Loucy (cell line): Measurements from ENCODE around the gene CD37.

Experiments used
- H2AFZ ChIP-seq: fragments of 200-600 bp; sonication (generic); 2 replicates; pipeline ENCODE4 v1.6.0; 2016; ENCODE audit warnings: antibody characterized with exemption, mild to moderate bottlenecking, low read length, moderate library complexity
- H3F3A ChIP-seq: fragments of 200-600 bp; 2 replicates; pipeline ENCODE4 v1.6.0; 2016; ENCODE audit warnings: antibody characterized with exemption, low read depth, mild to moderate bottlenecking
- H3K27me3 ChIP-seq: fragments of 200-600 bp; sonication (generic); 2 replicates; pipeline ENCODE4 v1.6.1; 2014; ENCODE audit warnings: low read length, mild to moderate bottlenecking; ENCODE audit not compliant: insufficient read depth, poor library complexity, severe bottlenecking
- H3K36me3 ChIP-seq: fragments of 200-600 bp; sonication (generic); 2 replicates; pipeline ENCODE4 v1.6.1; 2016; ENCODE audit warnings: low read length; ENCODE audit not compliant: insufficient read depth
- H3K4me1 ChIP-seq: fragments of 200-600 bp; sonication (generic); 2 replicates; pipeline ENCODE4 v1.5.1; 2014; ENCODE audit warnings: low read length, mild to moderate bottlenecking; ENCODE audit not compliant: insufficient read depth, poor library complexity, severe bottlenecking
- H3K4me2 ChIP-seq: fragments of 200-600 bp; sonication (generic); 2 replicates; pipeline ENCODE4 v1.6.0; 2014; ENCODE audit warnings: antibody characterized with exemption, low read length, low read depth, mild to moderate bottlenecking; ENCODE audit not compliant: poor library complexity, severe bottlenecking
- H3K4me3 ChIP-seq: fragments of 200-600 bp; sonication (generic); 2 replicates; pipeline ENCODE4 v1.5.1; 2014; ENCODE audit warnings: low read length, mild to moderate bottlenecking, mixed read lengths; ENCODE audit not compliant: poor library complexity, severe bottlenecking
- H3K79me2 ChIP-seq: fragments of 200-600 bp; sonication (generic); 2 replicates; pipeline ENCODE4 v1.6.1; 2014; ENCODE audit warnings: low read length; ENCODE audit not compliant: insufficient read depth
- H3K9ac ChIP-seq: fragments of 200-600 bp; sonication (generic); 2 replicates; pipeline ENCODE4 v1.6.0; 2014; ENCODE audit warnings: mild to moderate bottlenecking, low read depth, low read length, moderate library complexity; ENCODE audit not compliant: poor library complexity, severe bottlenecking
- H3K9me2 ChIP-seq: fragments of 200-600 bp; sonication (generic); replicated peaks from 2 replicates; pipeline ENCODE4 v1.6.1; 2016; ENCODE audit warnings: low read depth, low read length, mixed read lengths
- H3K9me3 ChIP-seq: fragments of 200-600 bp; sonication (generic); 2 replicates; pipeline ENCODE4 v1.6.1; 2014; ENCODE audit warnings: mild to moderate bottlenecking, antibody characterized with exemption, low read length, low read depth; ENCODE audit not compliant: insufficient read depth
- H4K20me1 ChIP-seq: fragments of 200-600 bp; sonication (generic); 2 replicates; pipeline ENCODE4 v1.6.0; 2014; ENCODE audit warnings: antibody characterized with exemption, low read length, mild to moderate bottlenecking; ENCODE audit not compliant: insufficient read depth, poor library complexity, severe bottlenecking
- EZH2phosphoT487 ChIP-seq: fragments of 200-600 bp; IDR thresholded peaks from 2 replicates; pipeline ENCODE4 v1.6.1; 2018; ENCODE audit warnings: antibody characterized with exemption, mild to moderate bottlenecking, moderate library complexity, borderline replicate concordance
- TF ChIP-seq, protein P1 (sequence below): fragments of 200-600 bp; sonication (generic); conservative IDR thresholded peaks from 2 replicates; pipeline ENCODE4 v1.5.1; 2014; ENCODE audit warnings: mild to moderate bottlenecking, antibody characterized with exemption, low read length

CD37 gene

GRCh38 chr19:49349567-49349966 is 14.4 kb downstream of the CD37 start:
- no peak overlapping the region for H3K4me3 ChIP-seq
- no peak overlapping the region for H2AFZ ChIP-seq
- H3F3A ChIP-seq = no peaks in the 10 kb centered on the region
- H3K4me1 ChIP-seq = no peaks in the 10 kb centered on the region
- no peaks in the 10 kb centered on the region for H4K20me1 ChIP-seq
- no peaks in the 10 kb centered on the region for H3K9me2 ChIP-seq
- no peak overlapping the region for H3K4me2 ChIP-seq
- no peaks in the 10 kb centered on the region for H3K36me3 ChIP-seq
- H3K9ac ChIP-seq = no peak overlapping the region
- no peaks in the 10 kb centered on the region for H3K9me3 ChIP-seq
- no peaks in the 10 kb centered on the region for H3K79me2 ChIP-seq
- no peaks in the 10 kb centered on the region for H3K27me3 ChIP-seq
- TF ChIP-seq, protein P1, sequence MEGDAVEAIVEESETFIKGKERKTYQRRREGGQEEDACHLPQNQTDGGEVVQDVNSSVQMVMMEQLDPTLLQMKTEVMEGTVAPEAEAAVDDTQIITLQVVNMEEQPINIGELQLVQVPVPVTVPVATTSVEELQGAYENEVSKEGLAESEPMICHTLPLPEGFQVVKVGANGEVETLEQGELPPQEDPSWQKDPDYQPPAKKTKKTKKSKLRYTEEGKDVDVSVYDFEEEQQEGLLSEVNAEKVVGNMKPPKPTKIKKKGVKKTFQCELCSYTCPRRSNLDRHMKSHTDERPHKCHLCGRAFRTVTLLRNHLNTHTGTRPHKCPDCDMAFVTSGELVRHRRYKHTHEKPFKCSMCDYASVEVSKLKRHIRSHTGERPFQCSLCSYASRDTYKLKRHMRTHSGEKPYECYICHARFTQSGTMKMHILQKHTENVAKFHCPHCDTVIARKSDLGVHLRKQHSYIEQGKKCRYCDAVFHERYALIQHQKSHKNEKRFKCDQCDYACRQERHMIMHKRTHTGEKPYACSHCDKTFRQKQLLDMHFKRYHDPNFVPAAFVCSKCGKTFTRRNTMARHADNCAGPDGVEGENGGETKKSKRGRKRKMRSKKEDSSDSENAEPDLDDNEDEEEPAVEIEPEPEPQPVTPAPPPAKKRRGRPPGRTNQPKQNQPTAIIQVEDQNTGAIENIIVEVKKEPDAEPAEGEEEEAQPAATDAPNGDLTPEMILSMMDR = no peak
- TF ChIP-seq EZH2phosphoT487 = no peak

DNA sequence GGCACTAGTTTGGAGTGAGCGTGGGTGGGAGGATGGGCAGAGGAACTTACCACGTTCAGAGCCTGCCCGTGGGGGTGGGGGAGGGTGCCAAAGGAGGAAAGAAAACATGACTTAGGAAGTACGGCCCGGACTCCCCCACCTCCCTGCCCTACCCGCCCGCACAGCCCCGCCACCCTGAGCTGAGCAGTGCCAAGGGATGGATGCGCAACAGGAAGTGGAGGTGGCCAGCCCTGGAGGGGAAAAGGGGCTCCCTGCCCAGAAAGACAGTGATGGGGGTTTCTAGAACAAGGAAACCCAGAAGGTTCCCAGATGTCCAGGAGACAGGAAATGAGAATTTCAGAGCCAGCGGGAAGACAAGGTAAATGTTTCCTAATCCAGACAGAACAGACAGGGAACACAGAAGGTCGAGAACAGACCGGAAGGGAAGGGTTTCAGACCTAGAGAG is 20.7 kb downstream of the CD37 start:
- Histone ChIP-seq H3K27me3 (no peaks in the 10 kb centered on the region), H3K4me3 (no peak overlapping the region), H2AFZ (no peak overlapping the region), H3K9ac (no peak overlapping the region), H3K79me2 (no peaks in the 10 kb centered on the region), H3F3A (no peaks in the 10 kb centered on the region), H3K9me3 (no peaks in the 10 kb centered on the region), H3K4me1 (peaks cover 9% of the 10 kb centered on the region), H4K20me1 (no peaks in the 10 kb centered on the region), H3K4me2 (no peak overlapping the region), H3K9me2 (no peaks in the 10 kb centered on the region), H3K36me3 (no peaks in the 10 kb centered on the region)
- TF ChIP-seq EZH2phosphoT487 = no peak
- TF ChIP-seq, protein P1 = no peak

GRCh38 chr19:49356382-49356781 is 21.2 kb downstream of the CD37 start:
- no peaks in the 10 kb centered on the region for H3K9me3 ChIP-seq
- no peak overlapping the region for H2AFZ ChIP-seq
- no peak overlapping the region for H3K4me2 ChIP-seq
- no peaks in the 10 kb centered on the region for H3K27me3 ChIP-seq
- no peaks in the 10 kb centered on the region for H3K79me2 ChIP-seq
- no peaks in the 10 kb centered on the region for H3F3A ChIP-seq
- TF ChIP-seq EZH2phosphoT487 = no peak
- TF ChIP-seq, protein P1 = no peak
- no peak overlapping the region for H3K4me3 ChIP-seq
- no peaks in the 10 kb centered on the region for H3K9me2 ChIP-seq
- no peaks in the 10 kb centered on the region for H3K36me3 ChIP-seq
- peaks cover 9% of the 10 kb centered on the region for H3K4me1 ChIP-seq
- no peak overlapping the region for H3K9ac ChIP-seq
- H4K20me1 ChIP-seq = no peaks in the 10 kb centered on the region
